HG03175 (cell line): Measurements from ENCODE around the gene BACH2.
"Not testable (repeated sequence)": the region's sequence is repeated elsewhere in the genome, so short reads cannot be mapped to it uniquely, and the experiment has no call there.

Source experiments
- ATAC-seq: cut with Tn5 transposase; IDR thresholded peaks from one replicate; pipeline ENCODE4 v1.9.1; 2021; ENCODE audit warnings: mild to moderate bottlenecking, moderate library complexity; ENCODE audit not compliant: unreplicated experiment

The BACH2 gene

GRCh38 chr6:89927791-89928550 is 368.7 kb downstream of the BACH2 start:
- no peak for ATAC-seq

DNA sequence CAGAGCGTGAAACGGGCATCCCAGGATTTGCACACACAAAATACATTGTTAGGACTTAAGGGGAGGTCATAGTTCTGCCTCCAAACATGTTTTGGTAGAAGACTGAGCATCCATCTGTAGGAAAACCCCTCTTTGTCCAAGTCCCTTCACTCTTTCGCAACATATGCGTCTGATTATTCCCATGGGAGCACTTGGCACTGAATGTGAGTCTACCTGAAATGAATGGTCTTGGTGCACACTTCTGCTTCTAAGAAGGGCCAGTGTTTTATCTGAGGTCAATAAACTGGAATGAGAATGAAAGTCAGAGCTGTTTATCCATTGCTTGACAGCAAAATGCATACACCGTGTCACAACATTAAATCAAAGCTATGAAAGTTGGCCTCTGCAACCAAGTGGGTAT is 369.4 kb downstream of the BACH2 start:
- ATAC-seq = no peak

DNA sequence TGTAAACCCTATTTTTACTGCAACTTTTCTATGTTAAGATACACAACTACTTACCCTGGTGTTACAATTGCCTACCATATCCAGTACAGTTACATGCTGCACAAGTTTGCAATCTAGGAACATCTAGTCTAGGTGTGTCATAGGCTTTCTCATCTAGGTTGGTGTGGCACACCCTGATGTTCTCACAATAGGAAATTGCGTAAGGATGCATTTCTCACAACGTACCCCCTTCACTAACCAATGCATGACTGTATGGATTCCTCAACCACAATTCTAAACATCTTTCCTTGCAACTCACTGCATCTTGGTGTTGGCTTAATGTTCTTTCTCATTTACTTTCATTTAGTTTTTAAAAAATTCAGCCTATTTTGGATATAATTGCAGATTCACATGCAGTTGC is 370.8 kb downstream of the BACH2 start:
- no peak for ATAC-seq

GRCh38 chr6:89924231-89924630 is 372.4 kb downstream of the BACH2 start:
- ATAC-seq = no peak

DNA sequence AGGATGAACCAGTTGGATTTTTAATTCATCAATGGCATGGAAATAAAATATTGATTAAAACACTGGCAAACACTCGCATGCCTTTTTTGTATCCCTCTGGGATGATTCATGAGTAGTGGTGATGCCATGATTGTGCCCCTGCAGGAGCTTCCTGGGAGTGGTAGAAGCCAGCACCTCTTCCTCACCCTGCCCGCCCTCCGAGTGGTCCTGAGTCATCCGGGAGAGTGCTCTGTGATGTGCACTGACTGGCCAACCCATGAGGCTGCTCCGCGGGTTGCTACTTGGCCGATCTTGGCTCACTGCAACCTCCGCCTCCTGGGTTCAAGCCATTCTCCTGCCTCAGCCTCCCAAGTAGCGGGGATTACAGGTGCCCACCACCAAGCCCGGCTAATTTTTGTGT is 375.0 kb downstream of the BACH2 start:
- no peak for ATAC-seq

GRCh38 chr6:89921197-89921596 is 375.4 kb downstream of the BACH2 start:
- no peak for ATAC-seq

DNA sequence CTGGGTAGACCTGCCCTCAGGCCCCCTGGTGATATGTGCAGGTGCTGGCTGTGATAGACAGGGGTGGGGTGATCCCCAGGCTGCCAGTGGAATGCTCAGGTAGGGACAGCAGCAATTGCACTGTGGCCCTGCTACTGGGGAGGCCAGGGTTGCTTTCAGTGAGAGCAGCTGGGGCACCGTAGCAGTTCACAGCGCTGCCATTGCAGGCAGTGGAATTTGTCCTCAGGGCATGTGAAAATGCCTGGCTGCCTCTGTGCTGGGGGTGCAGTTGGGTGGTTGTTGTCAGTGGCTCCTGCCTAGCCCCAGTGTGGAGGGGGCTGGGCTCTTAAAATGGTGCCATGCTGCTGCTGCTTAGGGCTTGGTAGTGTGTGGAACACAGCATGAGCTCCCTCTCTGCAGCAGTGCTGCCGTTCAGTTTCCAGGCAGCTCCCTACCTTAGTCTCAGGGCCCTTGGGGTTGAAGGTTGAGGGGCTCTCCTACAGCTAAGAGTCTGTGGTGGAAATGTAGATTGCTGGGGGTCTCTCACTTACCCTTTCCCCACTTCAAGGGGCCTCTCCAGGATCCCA is 378.8 kb downstream of the BACH2 start:
- ATAC-seq = no peak

GRCh38 chr6:89917216-89917615 is 379.4 kb downstream of the BACH2 start:
- no peak for ATAC-seq

DNA sequence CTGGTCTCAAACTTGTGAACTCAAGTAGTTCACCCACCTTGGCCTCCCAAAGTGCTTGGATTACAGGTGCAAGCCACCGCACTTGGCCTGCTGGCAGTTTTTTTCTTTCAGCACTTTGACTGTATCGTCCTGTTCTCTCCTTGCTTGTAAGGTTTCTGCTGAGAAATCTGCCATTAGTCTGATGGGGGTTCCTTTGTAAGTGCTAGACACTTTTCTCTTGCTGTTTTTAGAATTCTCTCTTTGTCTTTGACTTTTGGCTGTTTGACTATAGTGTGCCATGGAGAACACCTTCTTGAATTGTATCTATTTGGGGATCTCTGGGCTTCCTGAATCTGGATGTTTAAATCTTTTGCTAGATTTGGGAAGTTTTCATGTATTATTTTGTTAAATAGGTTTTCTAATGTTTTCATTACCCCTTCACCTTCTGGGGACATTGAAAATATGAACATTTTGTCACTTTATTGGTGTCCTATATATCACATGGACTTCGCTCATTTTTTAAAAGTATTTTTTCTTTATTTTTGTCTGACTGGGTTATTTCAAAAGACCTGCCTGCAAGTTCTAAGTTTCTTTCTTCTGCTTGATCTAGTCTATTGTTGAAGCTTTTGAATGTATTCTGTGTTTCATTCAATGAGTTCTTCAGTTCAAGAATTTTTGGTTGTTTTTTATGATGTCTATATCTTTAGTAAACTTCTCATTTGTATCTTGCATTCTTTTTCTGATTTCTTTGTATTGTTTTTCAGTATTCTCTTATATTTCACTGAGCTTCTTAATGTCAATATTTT is 380.3 kb downstream of the BACH2 start:
- no peak for ATAC-seq

DNA sequence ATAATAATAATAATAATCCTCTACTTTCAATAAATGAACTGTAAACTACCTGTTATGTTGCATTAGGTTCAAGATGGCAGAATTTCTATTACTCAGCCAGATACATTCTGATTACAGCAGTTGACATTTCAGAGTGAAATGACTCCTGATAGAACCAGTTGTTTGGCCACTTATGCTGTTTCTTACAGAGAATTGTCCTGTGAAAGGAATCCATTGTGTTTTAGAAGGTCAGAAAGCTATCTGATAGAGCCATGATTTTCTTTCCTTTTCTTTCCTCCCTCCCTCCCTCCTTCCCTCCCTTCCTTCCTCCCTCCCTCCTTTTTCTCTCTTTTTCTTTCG is 385.8 kb downstream of the BACH2 start:
- no peak for ATAC-seq

GRCh38 chr6:89910001-89910901 is 386.4 kb downstream of the BACH2 start:
- not testable (repeated sequence) for ATAC-seq

- no peak for ATAC-seq
Measured at GRCh38 chr6:89895276-89895874, 401.3 kb downstream of the BACH2 start.

- ATAC-seq = no peak
Measured at GRCh38 chr6:89894169-89894568, 402.5 kb downstream of the BACH2 start, which contains the start of gene GJA10. TSS of gene GJA10 (plus strand) at chr6:89894469. CDS start at chr6:89894469, 0 bp downstream.

- not testable (repeated sequence) for ATAC-seq
Measured at GRCh38 chr6:89892577-89892976, 404.1 kb downstream of the BACH2 start.

DNA sequence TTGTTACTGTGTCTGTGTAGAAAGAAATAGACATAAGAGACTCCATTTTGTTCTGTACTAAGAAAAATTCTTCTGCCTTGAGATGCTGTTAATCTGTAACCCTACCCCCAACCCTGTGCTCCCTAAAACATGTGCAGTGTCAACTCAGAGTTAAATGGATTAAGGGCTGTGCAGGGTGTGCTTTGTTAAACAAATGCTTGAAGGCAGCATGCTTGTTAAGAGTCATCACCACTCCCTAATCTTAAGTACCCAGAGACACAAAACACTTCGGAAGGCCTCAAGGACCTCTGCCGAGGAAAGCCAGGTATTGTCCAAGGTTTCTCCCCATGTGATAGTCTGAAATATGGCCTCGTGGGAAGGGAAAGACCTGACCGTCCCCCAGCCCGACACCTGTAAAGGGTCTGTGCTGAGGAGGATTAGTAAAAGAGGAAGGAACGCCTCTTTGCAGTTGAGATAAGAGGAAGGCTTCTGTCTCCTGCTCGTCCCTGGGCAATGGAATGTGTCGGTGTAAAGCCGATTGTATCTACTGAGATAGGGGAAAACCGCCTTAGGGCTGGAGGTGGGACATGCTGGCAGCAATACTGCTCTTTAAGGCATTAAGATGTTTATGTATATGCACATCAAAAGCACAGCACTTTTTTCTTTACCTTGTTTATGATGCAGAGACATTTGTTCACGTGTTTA is 405.7 kb downstream of the BACH2 start:
- not testable (repeated sequence) for ATAC-seq

GRCh38 chr6:89888871-89889270 is 407.8 kb downstream of the BACH2 start:
- ATAC-seq = no peak

DNA sequence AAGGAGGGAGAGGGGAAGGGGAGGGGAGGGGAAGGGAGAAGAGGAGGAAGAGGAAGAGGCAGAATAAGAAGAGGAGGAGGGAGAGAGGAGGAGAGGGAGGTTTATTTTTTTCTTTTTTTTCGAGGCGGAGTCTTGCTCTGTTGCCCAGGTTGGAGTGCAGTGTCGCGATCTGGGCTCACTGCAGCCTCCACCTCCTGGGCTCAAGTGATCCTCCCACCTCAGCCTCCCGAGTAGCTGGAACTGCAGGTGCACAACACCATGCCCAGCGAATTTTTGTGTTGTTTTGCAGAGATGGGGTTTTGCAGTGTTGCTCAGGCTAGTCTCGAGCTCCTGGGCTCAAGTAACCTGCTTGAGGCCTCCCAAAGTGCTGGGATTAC is 408.5 kb downstream of the BACH2 start:
- no peak for ATAC-seq

DNA sequence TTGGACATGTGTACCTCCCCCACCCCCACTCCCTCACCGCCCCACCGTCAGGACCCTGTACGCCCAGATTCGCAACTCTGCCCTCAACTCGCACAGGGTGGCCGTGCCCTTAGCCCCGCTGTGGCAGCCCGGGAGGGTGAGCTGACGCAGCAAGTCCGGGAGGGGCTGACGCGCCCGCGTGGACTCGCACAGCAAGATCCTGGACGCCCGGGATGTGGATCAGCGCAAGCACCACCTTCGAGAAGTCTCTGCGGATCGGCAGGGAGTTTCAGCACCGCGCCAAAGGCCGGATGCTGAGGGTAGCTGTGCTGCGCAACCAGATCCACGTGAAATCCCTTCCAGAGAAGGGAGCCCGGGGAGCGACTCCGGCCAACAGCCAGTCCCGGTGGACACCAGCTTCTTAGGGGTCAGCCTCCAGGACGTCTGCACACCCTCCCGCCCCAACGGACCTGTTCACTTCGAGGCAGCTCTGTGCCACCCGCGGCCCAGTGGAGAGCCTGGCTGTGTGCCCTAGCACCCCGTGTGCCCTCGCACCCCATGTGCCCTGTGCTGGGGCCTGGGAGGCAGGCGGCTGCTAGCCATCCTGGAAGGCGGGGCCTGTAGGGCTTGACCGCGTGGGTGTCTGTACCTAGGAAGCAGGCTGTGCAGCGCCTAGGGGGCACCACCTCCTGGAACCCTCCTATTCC is 409.0 kb downstream of the BACH2 start:
- no peak for ATAC-seq

DNA sequence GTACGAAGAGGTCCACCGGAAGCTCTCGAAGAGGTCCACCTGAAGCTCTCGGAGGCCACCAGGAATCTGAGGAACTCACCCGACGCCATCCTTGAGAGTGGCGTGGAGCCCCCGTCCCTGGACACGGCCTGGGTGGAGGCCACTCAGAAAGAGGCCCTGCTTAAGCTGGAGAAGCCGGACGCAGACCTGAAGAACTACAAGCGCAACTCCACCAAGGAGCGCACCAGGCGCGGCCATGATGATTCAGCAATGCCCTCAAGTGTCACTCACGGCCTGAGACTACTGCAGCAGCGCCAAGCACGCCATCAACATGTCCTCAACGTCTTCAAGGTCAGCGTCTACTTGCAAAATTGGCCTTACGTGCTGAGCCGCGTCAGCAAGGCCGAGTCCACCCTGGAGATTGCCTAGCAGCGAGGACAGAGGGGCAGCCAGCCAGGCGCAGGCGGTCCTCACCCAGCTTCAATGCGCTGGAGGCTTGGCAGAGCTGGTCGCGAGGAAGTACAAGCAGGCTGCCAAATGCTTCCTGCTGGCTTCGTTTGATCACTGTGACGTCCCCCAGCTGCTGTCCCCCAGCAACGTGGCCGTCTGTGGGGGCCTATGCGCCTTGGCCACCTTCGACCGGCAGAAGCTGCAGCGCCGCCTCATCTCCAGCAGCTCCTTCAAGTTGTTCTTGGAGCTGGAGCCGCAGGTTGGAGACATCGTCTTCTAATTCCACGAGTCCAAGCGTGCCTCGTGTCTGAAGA is 410.1 kb downstream of the BACH2 start:
- no peak for ATAC-seq
